Central memory CD4-positive, alpha-beta T cell (primary cell): ENCODE results near the gene GUCY1A2.

Experiments used
- DNase-seq: peaks from one replicate; pipeline ENCODE4 v3.0.0; 2022

The GUCY1A2 gene

GRCh38 chr11:106998116-106998915 is 20.0 kb downstream of the GUCY1A2 start:
- no peak for DNase-seq

GRCh38 chr11:106997227-106997626 is 21.0 kb downstream of the GUCY1A2 start:
- DNase-seq = no peak

GRCh38 chr11:106996691-106997090 is 21.6 kb downstream of the GUCY1A2 start:
- DNase-seq = no peak

- no peak for DNase-seq
Measured at GRCh38 chr11:106990331-106990730, 27.9 kb downstream of the GUCY1A2 start.

GRCh38 chr11:106989078-106989455 is 29.2 kb downstream of the GUCY1A2 start:
- DNase-seq = no peak

- DNase-seq = no peak
Measured at GRCh38 chr11:106988151-106989077, 29.9 kb downstream of the GUCY1A2 start.

- no peak for DNase-seq
Measured at GRCh38 chr11:106986673-106987072, 31.6 kb downstream of the GUCY1A2 start.

- no peak for DNase-seq
Measured at GRCh38 chr11:106986261-106986660, 32.0 kb downstream of the GUCY1A2 start.

GRCh38 chr11:106983991-106984390 is 34.3 kb downstream of the GUCY1A2 start:
- no peak for DNase-seq

GRCh38 chr11:106983261-106983660 is 35.0 kb downstream of the GUCY1A2 start:
- DNase-seq = no peak

- DNase-seq = no peak
Measured at GRCh38 chr11:106974831-106975230, 43.4 kb downstream of the GUCY1A2 start.

GRCh38 chr11:106971864-106972263 is 46.4 kb downstream of the GUCY1A2 start:
- no peak for DNase-seq

- no peak for DNase-seq
Measured at GRCh38 chr11:106969644-106970355, 48.5 kb downstream of the GUCY1A2 start.

- no peak for DNase-seq
Measured at GRCh38 chr11:106962995-106963394, 55.3 kb downstream of the GUCY1A2 start.

GRCh38 chr11:106961518-106961917 is 56.8 kb downstream of the GUCY1A2 start:
- no peak for DNase-seq

- DNase-seq = no peak
Measured at GRCh38 chr11:106961048-106961447, 57.2 kb downstream of the GUCY1A2 start.

- DNase-seq = no peak
Measured at GRCh38 chr11:106959800-106960199, 58.5 kb downstream of the GUCY1A2 start.

- DNase-seq = no peak
Measured at GRCh38 chr11:106959386-106959785, 58.9 kb downstream of the GUCY1A2 start.

- no peak for DNase-seq
Measured at GRCh38 chr11:106958517-106959248, 59.6 kb downstream of the GUCY1A2 start.

- DNase-seq = no peak
Measured at GRCh38 chr11:106957030-106957482, 61.2 kb downstream of the GUCY1A2 start.

- no peak for DNase-seq
Measured at GRCh38 chr11:106950067-106950491, 68.2 kb downstream of the GUCY1A2 start.

GRCh38 chr11:106943089-106943488 is 75.2 kb downstream of the GUCY1A2 start:
- no peak for DNase-seq
